Brain microvascular endothelial cell (primary cell): Measurements from ENCODE around the gene SPOCK2.

Experiments used
- DNase-seq: peaks from one replicate; pipeline ENCODE4 v3.0.0-alpha.2; 2020
- H3K27ac ChIP-seq: fragments of 250-450 bp; sonication (Bioruptor Pico); 2 replicates; pipeline ENCODE4 v1.5.1; 2020; ENCODE audit warnings: mild to moderate bottlenecking, moderate library complexity
- H3K27me3 ChIP-seq: fragments of 250-450 bp; sonication (Bioruptor Pico); replicated peaks from 2 replicates; pipeline ENCODE4 v1.5.1; 2020; ENCODE audit warnings: mild to moderate bottlenecking
- H3K36me3 ChIP-seq: fragments of 250-450 bp; sonication (Bioruptor Pico); replicated peaks from 2 replicates; pipeline ENCODE4 v1.5.1; 2020; ENCODE audit warnings: mild to moderate bottlenecking
- H3K4me3 ChIP-seq: 2 replicates; pipeline ENCODE4 v1.5.1; 2011; ENCODE audit warnings: low read depth, mild to moderate bottlenecking, control low read depth, low read length, moderate library complexity
- in situ Hi-C: cut with HindIII; loops from 2 replicates; pipeline ENCODE4 v1.10.0; 2017; ENCODE audit warnings: low sequenced_read_pairs, low pct_ligation_motif_present
- TF ChIP-seq, protein P1 (sequence below): IDR thresholded peaks from 2 replicates; pipeline ENCODE4 v1.5.1; 2011; ENCODE audit warnings: low read depth, mild to moderate bottlenecking, moderate library complexity, low read length, control low read depth, inconsistent platforms; ENCODE audit errors: missing control alignments

The SPOCK2 gene

GRCh38 chr10:72063703-72064391 is 24.5 kb downstream of the SPOCK2 start:
- no peaks in the 10 kb centered on the region for H3K36me3 ChIP-seq
- in situ Hi-C loops: no loop called here
- TF ChIP-seq, protein P1, sequence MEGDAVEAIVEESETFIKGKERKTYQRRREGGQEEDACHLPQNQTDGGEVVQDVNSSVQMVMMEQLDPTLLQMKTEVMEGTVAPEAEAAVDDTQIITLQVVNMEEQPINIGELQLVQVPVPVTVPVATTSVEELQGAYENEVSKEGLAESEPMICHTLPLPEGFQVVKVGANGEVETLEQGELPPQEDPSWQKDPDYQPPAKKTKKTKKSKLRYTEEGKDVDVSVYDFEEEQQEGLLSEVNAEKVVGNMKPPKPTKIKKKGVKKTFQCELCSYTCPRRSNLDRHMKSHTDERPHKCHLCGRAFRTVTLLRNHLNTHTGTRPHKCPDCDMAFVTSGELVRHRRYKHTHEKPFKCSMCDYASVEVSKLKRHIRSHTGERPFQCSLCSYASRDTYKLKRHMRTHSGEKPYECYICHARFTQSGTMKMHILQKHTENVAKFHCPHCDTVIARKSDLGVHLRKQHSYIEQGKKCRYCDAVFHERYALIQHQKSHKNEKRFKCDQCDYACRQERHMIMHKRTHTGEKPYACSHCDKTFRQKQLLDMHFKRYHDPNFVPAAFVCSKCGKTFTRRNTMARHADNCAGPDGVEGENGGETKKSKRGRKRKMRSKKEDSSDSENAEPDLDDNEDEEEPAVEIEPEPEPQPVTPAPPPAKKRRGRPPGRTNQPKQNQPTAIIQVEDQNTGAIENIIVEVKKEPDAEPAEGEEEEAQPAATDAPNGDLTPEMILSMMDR: no peak

DNA sequence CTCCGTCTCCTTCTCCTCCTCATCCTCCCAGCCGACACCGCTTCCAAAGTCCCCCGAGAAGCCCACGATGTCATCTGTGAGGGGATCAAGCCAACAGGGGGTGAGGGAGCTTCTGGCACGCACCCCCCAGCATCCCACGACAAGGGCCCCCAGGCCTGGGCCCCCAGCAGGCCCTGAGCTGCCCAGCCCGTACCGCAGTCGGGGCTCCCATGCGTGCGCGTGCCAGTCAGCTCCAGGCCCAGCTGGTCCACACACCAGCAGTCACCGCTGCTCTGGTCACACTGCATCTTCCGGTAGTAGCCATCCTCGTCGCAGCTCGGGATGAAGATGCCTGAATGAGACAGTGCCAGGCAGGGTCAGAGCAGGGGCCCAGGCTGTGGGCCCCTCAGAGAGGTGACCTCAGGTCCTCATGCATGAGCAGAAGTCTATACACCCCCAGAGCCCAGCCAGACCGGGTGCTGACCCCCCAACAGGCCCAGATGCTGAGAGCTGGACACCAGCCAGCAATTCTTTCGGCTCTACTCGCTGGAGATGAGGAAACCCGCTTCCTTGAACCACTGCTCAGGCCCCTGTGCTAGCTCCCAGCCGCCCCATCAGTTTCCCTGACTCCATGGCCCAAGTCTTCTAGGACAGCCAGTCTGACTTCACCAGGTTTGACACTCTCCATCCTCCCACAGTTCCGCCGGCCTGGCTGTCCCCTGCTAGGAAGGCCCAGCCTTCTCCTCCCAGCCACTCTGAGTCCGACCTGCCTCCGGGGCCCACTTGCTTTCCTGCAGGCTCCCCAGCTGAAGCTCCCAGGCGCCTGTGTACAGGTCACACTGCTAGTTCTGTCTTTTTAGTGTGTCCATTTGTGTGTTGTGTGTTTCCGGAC is 25.3 kb downstream of the SPOCK2 start:
- Histone ChIP-seq H3K27me3 (no peaks in the 10 kb centered on the region), H3K27ac (no peak overlapping the region), H3K36me3 (no peaks in the 10 kb centered on the region), H3K4me3 (no peak overlapping the region)
- in situ Hi-C loops: no loop called here
- TF ChIP-seq, protein P1: no peak
- DNase-seq: no peak

More at GRCh38 chr10:72063703-72064391, 24.5 kb downstream of the SPOCK2 start:
- no peaks in the 10 kb centered on the region for H3K27me3 ChIP-seq
- H3K4me3 ChIP-seq: no peak overlapping the region
- no peak for DNase-seq
- H3K27ac ChIP-seq: no peak overlapping the region

DNA sequence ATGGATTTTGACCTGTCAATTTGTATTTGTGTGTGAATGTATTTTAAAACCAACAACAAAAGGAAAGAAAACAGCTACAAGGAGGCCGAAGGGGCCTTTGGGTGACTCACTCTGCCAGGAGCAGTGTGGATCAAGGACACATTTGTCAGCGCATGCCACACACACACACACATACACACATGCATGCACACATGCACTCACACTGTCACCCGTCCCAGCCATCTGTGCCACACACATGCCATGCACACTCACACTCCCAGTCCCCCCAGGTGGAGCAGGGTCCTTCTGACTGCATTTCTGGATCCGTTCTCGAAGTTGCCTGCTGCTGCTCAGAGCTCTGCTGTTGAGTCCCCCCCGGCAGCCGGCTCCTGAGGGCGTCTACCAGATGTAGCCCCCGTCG is 26.0 kb downstream of the SPOCK2 start:
- in situ Hi-C loops: no loop called here

DNA sequence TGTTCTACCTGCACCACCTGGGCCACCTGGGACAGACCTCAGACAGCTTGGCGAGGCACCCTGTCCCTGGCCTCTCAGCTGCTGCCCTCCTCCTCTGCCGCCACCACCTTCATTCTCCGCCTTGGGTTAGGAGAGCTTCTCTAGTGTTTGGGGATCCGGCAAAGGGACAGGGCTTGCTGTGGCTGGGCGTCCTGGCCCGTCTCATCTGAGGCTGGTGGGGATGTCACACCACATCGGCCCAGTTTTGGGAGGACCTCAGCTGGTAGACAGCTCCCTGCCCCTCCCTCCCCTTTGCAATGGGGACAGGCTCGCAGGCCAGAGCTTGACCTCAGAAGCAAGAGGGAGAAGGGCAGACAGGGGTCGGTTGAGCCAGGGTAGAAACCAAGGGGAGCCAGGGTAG is 26.4 kb downstream of the SPOCK2 start:
- Histone ChIP-seq H3K4me3 (no peak overlapping the region), H3K36me3 (no peaks in the 10 kb centered on the region), H3K27ac (no peak overlapping the region), H3K27me3 (no peaks in the 10 kb centered on the region)
- in situ Hi-C loops: no loop called here
- DNase-seq: no peak
- TF ChIP-seq, protein P1: no peak

More for the DNA sequence above, 26.0 kb downstream of the SPOCK2 start:
- Histone ChIP-seq H3K27ac (no peak overlapping the region), H3K27me3 (no peaks in the 10 kb centered on the region), H3K4me3 (no peak overlapping the region), H3K36me3 (no peaks in the 10 kb centered on the region)
- DNase-seq: peak; percentile 16
- TF ChIP-seq, protein P1: no peak

GRCh38 chr10:72061491-72061890 is 26.9 kb downstream of the SPOCK2 start:
- TF ChIP-seq, protein P1: peak; percentile 49
- no peak for DNase-seq
- H3K4me3 ChIP-seq: no peak overlapping the region
- no peaks in the 10 kb centered on the region for H3K36me3 ChIP-seq
- in situ Hi-C loops: no loop called here
- no peak overlapping the region for H3K27ac ChIP-seq
- H3K27me3 ChIP-seq: no peaks in the 10 kb centered on the region
